ENCODE measurements around the gene TLE6. TPM values are rescaled to one million over a fixed set of nuclear protein-coding genes. Genes with fewer than 3 reads are reported as not detected.

TLE6 gene
- total and polyA plus RNA-seq, 2 of the 13 experiments (the other 11 are each of a cell fraction or from before 2014, with no cell fraction given), result 0.24 to 5.5 TPM

- H3K4me1 ChIP-seq (ENCODE audit: insufficient read depth, low read length), result peaks cover 20% of the 10 kb centered on the region
- H3K9ac ChIP-seq (ENCODE audit: insufficient read depth, low read depth, low read length), result peak overlapping the region; percentile 78
- no TSS peak for BruUV-seq (replicated peaks)
- ChIA-PET POLR2A (interaction anchor here (0.7 to 3.3 kb wide), 10 partner anchors 7 to 333 kb away, joined by 3 to 20 read pairs (median 5); partner anchors contain the start of genes TLE6, ZNF556 and ZNF57), CTCF (ENCODE audit: low intra/inter-chr PET ratio, low total read pairs) (no interaction called here)
- 16% methylated on average over 10 of the region's 14 CpGs for WGBS (ENCODE audit: low lambda C conversion rate)
- H3K9me3 ChIP-seq (ENCODE audit: low read length), result no peaks in the 10 kb centered on the region
- ATAC-seq (peak; percentile 26), FAIRE-seq (peak; percentile 30), DNase-seq (ENCODE audit: low spot score) (peak; percentile 52)
- H3K79me2 ChIP-seq (ENCODE audit: insufficient read depth, low read length), result peaks cover 32% of the 10 kb centered on the region
- no peaks in the 10 kb centered on the region for H4K20me1 ChIP-seq (ENCODE audit: insufficient read depth, low read length)
- H2AFZ ChIP-seq (ENCODE audit: low read length), result peak overlapping the region; percentile 76
- peak overlapping the region; percentile 90 for H3K4me2 ChIP-seq (ENCODE audit: low read depth, low read length)
- peak overlapping the region; percentile 84 to 90 (median 88) for H3K4me3 ChIP-seq (replicated peaks in 1 of 3; ENCODE audit: insufficient read depth in 1 of 3, low read depth in 2 of 3, low read length in 3 of 3)
- H3K36me3 ChIP-seq (replicated peaks in 1 of 2; ENCODE audit: control insufficient read depth in 1 of 2, insufficient read depth in 2 of 2, low read length in 2 of 2), result peaks cover 3 to 12% of the 10 kb centered on the region in 2 experiments; a peak in 4 of 5 replicates
- intact Hi-C loops (cut with micrococcal nuclease; ENCODE audit: unreplicated experiment) (loop anchor here (1.0 kb wide), 2 partner anchors 41 to 56 kb away; no protein-coding TSS in a partner anchor), in situ Hi-C loops (cut with HindIII; ENCODE audit: extremely low pct_ligation_motif_present, low pct_unique_long_range_greater_than_20kb) (no loop called here)
- no peaks in the 10 kb centered on the region; a peak in 1 of 5 replicates for H3K27me3 ChIP-seq (ENCODE audit: control insufficient read depth in 1 of 2, insufficient read depth in 2 of 2, low read length in 2 of 2)
- H3K27ac ChIP-seq (ENCODE audit: extremely low read length, insufficient read depth, low read length), result peak overlapping the region; percentile 86
- TF ChIP-seq KDM5A (IDR thresholded peaks at IDR 0.05; ENCODE audit: borderline replicate concordance, low read length) (no peak), ZNF543 (CRISPR knock-in tag; IDR thresholded peaks at IDR 0.05) (no peak), ZNF670 (CRISPR knock-in tag; IDR thresholded peaks at IDR 0.05; ENCODE audit: borderline replicate concordance) (no peak), PRDM15 (CRISPR knock-in tag; IDR thresholded peaks at IDR 0.05) (no peak), KLF15 (CRISPR knock-in tag; IDR thresholded peaks at IDR 0.05; ENCODE audit: borderline replicate concordance) (no peak), TFDP1 (CRISPR knock-in tag; IDR thresholded peaks at IDR 0.05; ENCODE audit: borderline replicate concordance) (no peak), ZNF546 (CRISPR knock-in tag; conservative IDR thresholded peaks at IDR 0.05) (no peak), ZNF558 (CRISPR knock-in tag; IDR thresholded peaks at IDR 0.05; ENCODE audit: borderline replicate concordance) (no peak), ZNF75D (CRISPR knock-in tag; IDR thresholded peaks at IDR 0.05; ENCODE audit: borderline replicate concordance) (no peak), FOXC1 (CRISPR knock-in tag; IDR thresholded peaks at IDR 0.05; ENCODE audit: borderline replicate concordance) (0 out of 2 replicates have a peak, but pooled peaks have one; percentile 47), ZNF614 (CRISPR knock-in tag; IDR thresholded peaks at IDR 0.05; ENCODE audit: borderline replicate concordance) (no peak), ATF4 (CRISPR knock-in tag; IDR thresholded peaks at IDR 0.05) (no peak), NAIF1 (CRISPR knock-in tag; IDR thresholded peaks at IDR 0.05; ENCODE audit: borderline replicate concordance) (0 out of 2 replicates have a peak, but pooled peaks have one; percentile 31), ZFX (CRISPR knock-in tag; IDR thresholded peaks at IDR 0.05; ENCODE audit: low read depth) (peak; percentile 55), SIN3A (IDR thresholded peaks at IDR 0.05; ENCODE audit: borderline replicate concordance, low read depth, low read length) (peak; percentile 72), KLF6 (CRISPR knock-in tag; IDR thresholded peaks at IDR 0.05) (no peak), RFX1 (IDR thresholded peaks at IDR 0.05) (no peak), ZNF260 (CRISPR knock-in tag; IDR thresholded peaks at IDR 0.05; ENCODE audit: borderline replicate concordance, low read depth) (no peak)
These were observed 34.3 kb upstream of the TLE6 start for GRCh38 chr19:2942928-2943640.

Measured in HepG2 (cell line).